Neural cell (in vitro differentiated cells): ENCODE measurements around the gene FAM186B.

ENCODE experiments used
- TAF1 ChIP-seq: IDR thresholded peaks from 2 replicates; pipeline ENCODE4 v1.6.1; 2012; ENCODE audit warnings: low read depth
- TF ChIP-seq, protein P1 (sequence below): fragments of 450-650 bp; IDR thresholded peaks from 2 replicates; pipeline ENCODE4 v1.5.1; 2014; ENCODE audit warnings: antibody characterized with exemption, mild to moderate bottlenecking, moderate library complexity; ENCODE audit not compliant: poor library complexity, severe bottlenecking
- TF ChIP-seq, protein P2 (sequence below): IDR thresholded peaks from 2 replicates; pipeline ENCODE4 v1.6.1; 2012; ENCODE audit warnings: borderline replicate concordance

DNA sequence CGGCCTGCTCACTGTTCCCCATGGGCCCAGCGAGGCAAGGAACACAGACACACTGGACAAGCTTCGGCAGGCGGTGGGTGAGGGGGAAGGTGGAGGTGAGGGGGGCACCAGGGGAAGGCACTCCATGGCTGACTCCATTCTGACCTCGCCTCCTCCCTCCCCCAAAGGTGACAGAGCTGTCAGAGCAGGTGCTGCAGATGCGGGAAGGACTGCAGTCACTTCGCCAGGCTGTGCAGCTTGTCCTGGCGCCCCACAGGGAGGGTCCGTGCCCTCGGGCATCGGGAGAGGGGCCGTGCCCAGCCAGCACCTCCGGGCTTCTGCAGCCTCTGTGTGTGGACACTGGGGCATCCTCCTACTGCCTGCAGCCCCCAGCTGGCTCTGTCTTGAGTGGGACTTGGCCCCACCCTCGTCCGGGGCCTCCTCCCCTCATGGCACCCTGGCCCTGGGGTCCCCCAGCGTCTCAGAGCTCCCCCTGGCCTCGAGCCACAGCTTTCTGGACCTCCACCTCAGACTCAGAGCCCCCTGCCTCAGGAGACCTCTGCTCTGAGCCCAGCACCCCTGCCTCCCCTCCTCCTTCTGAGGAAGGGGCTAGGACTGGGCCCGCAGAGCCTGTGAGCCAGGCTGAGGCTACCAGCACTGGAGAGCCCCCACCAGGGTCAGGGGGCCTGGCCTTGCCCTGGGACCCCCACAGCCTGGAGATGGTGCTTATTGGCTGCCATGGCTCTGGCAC lies 48.1 kb downstream of the FAM186B start:
- TF ChIP-seq, protein P1, sequence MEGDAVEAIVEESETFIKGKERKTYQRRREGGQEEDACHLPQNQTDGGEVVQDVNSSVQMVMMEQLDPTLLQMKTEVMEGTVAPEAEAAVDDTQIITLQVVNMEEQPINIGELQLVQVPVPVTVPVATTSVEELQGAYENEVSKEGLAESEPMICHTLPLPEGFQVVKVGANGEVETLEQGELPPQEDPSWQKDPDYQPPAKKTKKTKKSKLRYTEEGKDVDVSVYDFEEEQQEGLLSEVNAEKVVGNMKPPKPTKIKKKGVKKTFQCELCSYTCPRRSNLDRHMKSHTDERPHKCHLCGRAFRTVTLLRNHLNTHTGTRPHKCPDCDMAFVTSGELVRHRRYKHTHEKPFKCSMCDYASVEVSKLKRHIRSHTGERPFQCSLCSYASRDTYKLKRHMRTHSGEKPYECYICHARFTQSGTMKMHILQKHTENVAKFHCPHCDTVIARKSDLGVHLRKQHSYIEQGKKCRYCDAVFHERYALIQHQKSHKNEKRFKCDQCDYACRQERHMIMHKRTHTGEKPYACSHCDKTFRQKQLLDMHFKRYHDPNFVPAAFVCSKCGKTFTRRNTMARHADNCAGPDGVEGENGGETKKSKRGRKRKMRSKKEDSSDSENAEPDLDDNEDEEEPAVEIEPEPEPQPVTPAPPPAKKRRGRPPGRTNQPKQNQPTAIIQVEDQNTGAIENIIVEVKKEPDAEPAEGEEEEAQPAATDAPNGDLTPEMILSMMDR = no peak
- TF ChIP-seq, protein P2, sequence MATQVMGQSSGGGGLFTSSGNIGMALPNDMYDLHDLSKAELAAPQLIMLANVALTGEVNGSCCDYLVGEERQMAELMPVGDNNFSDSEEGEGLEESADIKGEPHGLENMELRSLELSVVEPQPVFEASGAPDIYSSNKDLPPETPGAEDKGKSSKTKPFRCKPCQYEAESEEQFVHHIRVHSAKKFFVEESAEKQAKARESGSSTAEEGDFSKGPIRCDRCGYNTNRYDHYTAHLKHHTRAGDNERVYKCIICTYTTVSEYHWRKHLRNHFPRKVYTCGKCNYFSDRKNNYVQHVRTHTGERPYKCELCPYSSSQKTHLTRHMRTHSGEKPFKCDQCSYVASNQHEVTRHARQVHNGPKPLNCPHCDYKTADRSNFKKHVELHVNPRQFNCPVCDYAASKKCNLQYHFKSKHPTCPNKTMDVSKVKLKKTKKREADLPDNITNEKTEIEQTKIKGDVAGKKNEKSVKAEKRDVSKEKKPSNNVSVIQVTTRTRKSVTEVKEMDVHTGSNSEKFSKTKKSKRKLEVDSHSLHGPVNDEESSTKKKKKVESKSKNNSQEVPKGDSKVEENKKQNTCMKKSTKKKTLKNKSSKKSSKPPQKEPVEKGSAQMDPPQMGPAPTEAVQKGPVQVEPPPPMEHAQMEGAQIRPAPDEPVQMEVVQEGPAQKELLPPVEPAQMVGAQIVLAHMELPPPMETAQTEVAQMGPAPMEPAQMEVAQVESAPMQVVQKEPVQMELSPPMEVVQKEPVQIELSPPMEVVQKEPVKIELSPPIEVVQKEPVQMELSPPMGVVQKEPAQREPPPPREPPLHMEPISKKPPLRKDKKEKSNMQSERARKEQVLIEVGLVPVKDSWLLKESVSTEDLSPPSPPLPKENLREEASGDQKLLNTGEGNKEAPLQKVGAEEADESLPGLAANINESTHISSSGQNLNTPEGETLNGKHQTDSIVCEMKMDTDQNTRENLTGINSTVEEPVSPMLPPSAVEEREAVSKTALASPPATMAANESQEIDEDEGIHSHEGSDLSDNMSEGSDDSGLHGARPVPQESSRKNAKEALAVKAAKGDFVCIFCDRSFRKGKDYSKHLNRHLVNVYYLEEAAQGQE = no peak
- no peak for TF ChIP-seq TAF1
